AG04449 (cell line): Measurements from ENCODE around the gene EDEM1.

Source experiments
- CTCF ChIA-PET: fragments of 350-600 bp; formaldehyde crosslinking; extraction: SDS; loops from one replicate; lab custom pipeline; 2021; ENCODE audit warnings: antibody characterized with exemption; lab: Yijun Ruan, JAX
- POLR2A ChIA-PET: fragments of 400-600, 350-600 bp; formaldehyde crosslinking; extraction: SDS; loops from one replicate; lab custom pipeline; 2020; ENCODE audit warnings: antibody characterized with exemption, inconsistent platforms; lab: Yijun Ruan, JAX
- DNase-seq: peaks from one replicate; pipeline ENCODE4 v3.0.0-alpha.2; 2010; ENCODE audit warnings: low read depth, low spot score
- H3K4me3 ChIP-seq: 2 replicates; pipeline ENCODE4 v1.5.1; 2011; ENCODE audit warnings: low read depth, mild to moderate bottlenecking, control low read depth, low read length
- TF ChIP-seq, protein P1 (sequence below): IDR thresholded peaks from one replicate; pipeline ENCODE4 v1.5.1; 2011; ENCODE audit warnings: mild to moderate bottlenecking, moderate library complexity, low read length, control low read depth, inconsistent platforms; ENCODE audit not compliant: insufficient read depth; ENCODE audit errors: missing control alignments

The EDEM1 gene

DNA sequence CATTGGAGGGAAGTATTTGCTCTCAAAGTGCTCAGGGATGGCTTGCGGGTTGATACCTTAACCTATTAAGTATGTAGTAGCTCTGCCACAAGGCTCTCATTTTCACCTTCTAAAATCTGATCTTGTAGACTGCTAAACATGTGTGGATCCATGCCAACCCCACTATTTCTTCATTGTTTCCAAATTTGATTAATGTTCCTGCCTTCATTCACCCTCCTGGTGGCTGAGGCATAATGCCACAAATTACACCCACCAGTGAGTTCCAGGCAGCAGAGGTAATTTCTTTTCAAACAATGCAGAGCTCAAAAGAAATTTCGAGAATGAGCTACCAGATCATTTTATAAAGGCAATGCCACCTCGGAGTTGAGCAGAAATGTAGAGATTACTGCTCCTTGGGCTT is 71.0 kb downstream of the EDEM1 start:
- no peak for DNase-seq
- CTCF ChIA-PET: no interaction called here
- TF ChIP-seq, protein P1, sequence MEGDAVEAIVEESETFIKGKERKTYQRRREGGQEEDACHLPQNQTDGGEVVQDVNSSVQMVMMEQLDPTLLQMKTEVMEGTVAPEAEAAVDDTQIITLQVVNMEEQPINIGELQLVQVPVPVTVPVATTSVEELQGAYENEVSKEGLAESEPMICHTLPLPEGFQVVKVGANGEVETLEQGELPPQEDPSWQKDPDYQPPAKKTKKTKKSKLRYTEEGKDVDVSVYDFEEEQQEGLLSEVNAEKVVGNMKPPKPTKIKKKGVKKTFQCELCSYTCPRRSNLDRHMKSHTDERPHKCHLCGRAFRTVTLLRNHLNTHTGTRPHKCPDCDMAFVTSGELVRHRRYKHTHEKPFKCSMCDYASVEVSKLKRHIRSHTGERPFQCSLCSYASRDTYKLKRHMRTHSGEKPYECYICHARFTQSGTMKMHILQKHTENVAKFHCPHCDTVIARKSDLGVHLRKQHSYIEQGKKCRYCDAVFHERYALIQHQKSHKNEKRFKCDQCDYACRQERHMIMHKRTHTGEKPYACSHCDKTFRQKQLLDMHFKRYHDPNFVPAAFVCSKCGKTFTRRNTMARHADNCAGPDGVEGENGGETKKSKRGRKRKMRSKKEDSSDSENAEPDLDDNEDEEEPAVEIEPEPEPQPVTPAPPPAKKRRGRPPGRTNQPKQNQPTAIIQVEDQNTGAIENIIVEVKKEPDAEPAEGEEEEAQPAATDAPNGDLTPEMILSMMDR: no peak
- H3K4me3 ChIP-seq: no peak overlapping the region
- POLR2A ChIA-PET: no interaction called here

DNA sequence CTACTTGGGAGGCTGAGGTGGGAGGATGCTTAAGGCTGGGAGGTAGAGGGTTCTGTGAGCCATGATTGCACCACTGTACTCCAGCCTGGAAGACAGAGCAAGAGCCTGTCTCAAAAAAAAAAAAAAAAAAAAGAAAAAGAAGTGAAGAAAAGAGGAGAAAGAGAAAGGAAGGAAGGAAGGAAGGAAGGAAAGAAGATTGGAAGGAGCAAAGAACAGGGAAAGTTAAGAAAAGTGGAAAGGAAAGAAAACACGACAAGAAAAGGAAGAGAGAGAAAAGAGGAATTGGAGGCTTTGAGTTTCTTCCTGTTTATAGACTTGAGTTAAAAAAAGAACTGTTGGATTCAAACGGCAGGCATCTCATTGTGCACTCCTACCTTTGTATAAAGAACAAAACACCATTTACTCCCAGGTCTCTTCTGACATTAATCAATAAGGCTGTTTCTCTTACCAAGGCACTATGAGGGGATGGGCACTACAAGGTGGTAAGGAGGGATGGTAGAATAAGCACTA is 73.5 kb downstream of the EDEM1 start:
- ChIA-PET CTCF (interaction anchor here (1.5 kb wide), 1 partner anchor 16 kb away, joined by 3 read pairs; no protein-coding TSS in a partner anchor), POLR2A (no interaction called here)
- no peak overlapping the region for H3K4me3 ChIP-seq
- DNase-seq: no peak
- TF ChIP-seq, protein P1: no peak

DNA sequence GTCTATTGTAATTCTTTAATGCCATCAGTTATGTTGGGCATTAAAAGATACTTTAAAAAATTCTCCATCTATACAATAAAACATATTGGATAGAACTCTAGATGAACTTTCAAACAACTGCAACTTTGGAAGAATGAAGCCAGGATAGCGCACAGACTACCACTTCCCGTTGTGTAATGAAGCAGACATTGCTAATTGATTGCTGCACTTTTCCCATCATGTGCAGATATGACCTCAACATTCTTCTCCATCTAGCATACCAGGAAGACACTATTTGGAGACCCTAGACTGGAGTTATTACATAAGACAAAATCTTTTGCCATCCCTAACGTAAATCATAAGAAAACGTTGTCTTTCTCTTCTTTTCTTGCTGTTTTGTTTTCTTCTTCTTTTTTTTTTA is 75.0 kb downstream of the EDEM1 start:
- POLR2A ChIA-PET: no interaction called here
- CTCF ChIA-PET: no interaction called here
- H3K4me3 ChIP-seq: no peak overlapping the region
- DNase-seq: no peak
- TF ChIP-seq, protein P1: no peak

DNA sequence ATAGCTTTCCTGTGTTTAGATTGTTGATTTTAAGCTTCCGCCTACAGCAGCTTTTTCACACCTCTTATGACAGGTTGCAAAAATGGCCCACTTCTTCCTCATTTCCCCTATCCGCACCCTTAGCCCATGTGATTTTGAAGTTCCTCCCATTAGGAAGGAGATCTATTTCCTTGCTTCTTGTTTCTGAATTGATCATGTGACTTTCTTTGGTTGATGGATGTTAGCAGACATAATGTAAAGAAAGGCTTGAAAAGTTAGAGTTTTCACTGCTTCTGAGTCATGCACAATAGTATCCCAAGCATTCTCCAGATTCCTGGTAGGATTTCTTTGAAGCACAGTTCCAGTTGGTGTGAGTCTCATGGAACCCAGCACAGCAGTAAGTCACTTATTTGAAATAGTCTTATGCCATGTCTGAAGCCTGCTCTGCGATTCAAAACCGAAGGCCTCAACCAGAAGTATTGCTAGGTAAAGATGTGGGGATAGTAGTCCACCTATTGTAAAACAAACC is 76.6 kb downstream of the EDEM1 start:
- H3K4me3 ChIP-seq: no peak overlapping the region
- DNase-seq: peak; percentile 33
- CTCF ChIA-PET: no interaction called here
- TF ChIP-seq, protein P1: no peak
- POLR2A ChIA-PET: no interaction called here

DNA sequence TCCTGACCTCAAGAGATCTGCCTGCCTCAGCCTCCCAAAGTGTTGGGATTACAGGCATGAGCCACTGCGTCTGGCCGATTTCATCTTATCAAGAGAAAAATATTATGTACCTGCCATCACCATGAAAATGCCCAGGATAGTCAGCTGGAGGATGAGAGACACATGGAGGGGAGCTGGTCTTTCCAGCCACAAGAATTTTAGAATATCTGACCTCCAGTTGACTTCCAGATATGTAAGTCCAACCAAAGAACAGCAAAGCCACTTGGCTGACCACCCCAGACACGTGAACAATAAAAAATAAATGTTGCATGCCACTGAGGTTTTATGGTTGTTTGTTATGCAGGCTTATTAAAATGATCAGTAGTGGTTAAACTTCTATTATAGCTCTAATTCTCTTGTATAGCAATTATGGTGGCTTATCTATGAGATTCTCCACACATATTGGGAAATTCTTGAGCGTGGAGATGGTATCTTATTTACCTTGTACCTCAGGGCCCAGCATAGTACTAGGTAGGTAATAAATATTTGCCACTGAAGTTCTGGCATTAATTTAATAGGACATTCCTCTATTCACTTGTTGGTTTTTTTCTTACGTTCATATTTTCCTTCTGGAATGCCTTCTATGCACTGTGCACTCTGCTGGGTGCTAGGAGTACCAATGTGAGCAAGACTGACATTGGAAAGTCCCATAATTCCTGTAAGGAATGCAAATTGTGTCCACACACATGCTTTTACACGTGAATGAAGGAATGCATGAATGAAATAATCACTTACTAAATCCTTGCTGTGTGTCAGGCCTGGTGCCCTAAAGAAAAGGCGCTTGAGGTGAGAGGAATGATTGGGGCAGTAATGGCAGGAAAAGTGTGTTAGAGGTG is 77.6 kb downstream of the EDEM1 start:
- CTCF ChIA-PET: interaction anchor here (1.0 kb wide), 1 partner anchor 10 kb away, joined by 3 read pairs; no protein-coding TSS in a partner anchor
- no peak overlapping the region for H3K4me3 ChIP-seq
- DNase-seq: peak; percentile 24
- TF ChIP-seq, protein P1: no peak
- POLR2A ChIA-PET: interaction anchor here (0.8 kb wide), 1 partner anchor 10 kb away, joined by 3 read pairs; no protein-coding TSS in a partner anchor

DNA sequence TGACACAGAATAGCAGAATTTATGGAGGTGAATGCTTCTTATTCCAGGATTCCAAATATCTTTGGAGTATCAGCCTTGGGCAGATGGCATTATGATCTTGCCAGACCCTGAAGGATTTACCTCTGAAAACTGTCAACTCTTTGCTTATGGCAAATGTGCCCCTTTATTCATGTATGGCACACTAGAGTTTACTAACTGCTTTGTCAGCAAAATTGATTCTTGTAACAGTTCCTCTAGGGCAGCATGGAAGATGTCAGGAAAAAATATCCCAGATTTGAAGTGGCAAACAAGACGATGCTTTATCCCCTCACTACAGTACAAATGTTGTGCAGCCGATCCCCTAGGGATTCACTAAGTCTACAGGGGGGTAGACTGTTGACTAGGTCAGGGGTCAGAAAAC is 79.7 kb downstream of the EDEM1 start:
- DNase-seq: no peak
- H3K4me3 ChIP-seq: no peak overlapping the region
- TF ChIP-seq, protein P1: no peak
- CTCF ChIA-PET: no interaction called here
- POLR2A ChIA-PET: no interaction called here
